GM11168 (cell line): ENCODE data around the gene ECSIT.

ENCODE experiments used
- in situ Hi-C: fragments of 300-500 bp; cut with MboI; formaldehyde crosslinking; loops from one replicate; pipeline ENCODE4 v1.12.0; 2022; ENCODE audit warnings: low sequenced_read_pairs; ENCODE audit not compliant: unreplicated experiment

The ECSIT gene

DNA sequence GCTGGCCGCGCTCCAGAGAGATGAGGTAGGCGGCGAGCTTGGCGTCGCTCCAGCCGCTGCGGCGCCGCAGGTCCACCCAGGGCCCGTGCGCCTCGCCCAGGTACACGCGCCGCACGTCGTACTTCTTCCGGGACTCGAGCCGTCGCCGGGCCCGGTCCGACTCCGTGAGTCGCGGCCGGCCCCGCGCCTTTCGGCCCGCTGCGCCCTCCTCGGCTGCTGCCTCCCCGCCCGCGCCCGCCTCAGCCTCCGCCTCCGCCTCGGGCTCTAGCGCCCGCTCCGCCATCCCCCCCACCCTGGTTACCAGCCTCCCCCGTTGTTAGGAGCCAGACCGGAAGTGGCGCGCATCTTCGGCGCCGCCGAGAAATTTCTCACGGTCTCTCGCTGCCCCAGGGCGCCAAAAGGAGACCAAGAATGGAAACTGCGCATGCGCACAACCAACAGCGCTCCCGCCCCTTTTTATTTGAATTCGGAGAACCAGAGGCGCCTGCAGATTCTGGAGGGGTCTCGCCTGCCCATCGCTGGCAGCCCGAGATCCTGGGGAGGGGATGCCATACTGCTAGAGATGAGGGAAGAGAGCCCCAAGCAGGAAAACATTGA lies 23.3 kb downstream of the ECSIT start, which contains the start of gene ZNF653:
Gene ZNF653, minus strand, starts transcription at position 336 of the 597 bp plus-strand sequence. Its CDS starts 53 bp downstream, at position 283.
- in situ Hi-C loops, result no loop called here

DNA sequence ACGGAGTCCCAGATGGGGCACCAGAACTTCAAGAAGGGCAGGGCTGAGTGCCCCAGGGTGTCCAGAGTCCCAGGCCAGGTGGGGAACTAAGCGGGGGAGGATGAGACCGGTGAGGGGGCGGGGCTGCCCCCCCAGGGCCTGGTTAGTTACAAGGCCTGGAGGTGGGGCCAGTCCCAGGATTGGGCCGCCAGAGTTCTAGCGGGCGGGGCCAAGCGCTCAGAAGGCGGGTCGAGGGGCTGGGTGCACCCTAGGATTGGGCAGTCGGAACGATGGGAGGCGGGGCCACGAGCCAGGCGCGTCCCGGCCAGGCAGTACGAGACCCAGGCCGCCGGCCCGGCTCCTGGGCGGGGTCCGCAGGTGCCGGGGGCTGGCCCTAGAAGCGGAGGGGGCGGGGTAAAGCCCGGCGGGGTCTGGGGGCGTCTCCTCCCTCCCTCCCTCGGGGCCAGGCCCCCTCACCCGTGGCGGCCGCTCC lies 23.9 kb downstream of the ECSIT start:
- in situ Hi-C loops, result no loop called here

DNA sequence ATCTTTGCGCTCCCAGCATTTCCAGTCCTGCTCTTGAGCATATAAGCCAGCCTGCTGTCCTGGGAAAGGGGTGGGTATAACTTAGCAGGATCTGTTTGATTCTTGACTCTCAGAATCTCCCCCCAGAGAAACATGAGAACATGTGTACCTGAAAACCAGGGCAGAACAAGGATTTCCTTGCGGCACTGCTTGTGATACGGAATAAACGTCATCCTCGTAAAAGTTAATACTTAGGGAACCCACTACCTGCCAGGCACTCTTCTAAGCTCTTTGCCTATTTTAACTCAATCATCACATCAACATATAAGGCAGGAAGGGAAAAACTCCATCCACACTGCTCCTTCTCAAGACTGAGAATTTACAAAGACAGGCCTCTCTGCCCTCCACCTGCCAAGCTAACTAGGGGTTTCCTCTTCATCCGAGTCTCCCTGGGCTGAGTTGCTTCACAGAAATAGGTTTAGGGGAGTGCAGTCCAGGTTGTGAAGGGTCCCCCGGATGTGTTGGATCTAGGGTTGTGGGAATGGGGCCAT lies 24.4 kb downstream of the ECSIT start:
- in situ Hi-C loops, result no loop called here

DNA sequence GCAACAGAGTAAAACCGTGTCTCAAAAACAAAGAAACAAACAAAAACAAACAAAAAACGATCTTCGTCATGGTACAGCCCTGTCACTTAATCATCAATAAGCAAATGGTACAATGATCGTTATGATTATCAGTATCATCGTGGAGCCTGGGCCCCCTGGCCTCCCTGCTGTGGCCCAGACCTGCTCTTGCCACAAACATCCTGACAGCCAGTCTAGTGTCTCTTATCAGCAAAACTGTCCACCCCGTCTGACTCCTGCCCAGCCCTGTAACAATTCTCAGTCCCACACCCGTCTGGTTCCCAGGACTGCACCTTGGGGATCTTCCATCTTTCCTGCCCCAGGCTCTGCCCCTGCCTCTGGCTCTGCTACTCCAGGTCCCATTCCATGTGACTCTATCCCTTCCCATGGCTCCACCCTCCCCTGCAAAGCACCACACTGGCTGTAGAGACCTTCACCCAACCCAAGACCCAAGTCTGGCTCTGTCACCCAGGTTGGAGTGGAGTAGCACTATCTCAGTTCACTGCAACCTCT lies 29.0 kb downstream of the ECSIT start:
- in situ Hi-C loops, result no loop called here

DNA sequence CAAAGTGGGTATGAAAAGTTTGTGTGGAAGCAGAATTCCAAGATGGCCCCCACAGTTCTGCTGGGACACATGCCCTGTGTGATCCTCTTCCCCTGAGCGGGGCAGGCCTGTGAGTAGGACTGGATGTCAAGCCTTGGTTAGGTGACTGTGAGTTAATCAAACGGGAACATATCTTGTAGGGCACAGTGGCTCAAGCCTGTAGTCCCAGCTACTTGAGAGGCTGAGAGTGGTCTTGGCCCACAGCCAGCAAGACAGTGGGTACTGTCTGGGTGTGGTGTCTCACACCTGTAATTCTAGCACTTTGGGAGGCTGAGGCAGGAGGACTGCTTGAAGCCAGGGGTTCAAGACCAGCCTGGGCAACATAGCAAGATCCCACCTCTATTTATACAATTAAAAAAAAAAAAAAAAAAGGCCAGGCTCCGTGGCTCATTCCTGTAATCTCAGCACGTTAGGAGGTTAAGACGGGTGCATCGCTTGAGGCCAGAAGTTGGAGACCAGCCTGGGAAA lies 29.7 kb downstream of the ECSIT start:
- in situ Hi-C loops, result no loop called here

DNA sequence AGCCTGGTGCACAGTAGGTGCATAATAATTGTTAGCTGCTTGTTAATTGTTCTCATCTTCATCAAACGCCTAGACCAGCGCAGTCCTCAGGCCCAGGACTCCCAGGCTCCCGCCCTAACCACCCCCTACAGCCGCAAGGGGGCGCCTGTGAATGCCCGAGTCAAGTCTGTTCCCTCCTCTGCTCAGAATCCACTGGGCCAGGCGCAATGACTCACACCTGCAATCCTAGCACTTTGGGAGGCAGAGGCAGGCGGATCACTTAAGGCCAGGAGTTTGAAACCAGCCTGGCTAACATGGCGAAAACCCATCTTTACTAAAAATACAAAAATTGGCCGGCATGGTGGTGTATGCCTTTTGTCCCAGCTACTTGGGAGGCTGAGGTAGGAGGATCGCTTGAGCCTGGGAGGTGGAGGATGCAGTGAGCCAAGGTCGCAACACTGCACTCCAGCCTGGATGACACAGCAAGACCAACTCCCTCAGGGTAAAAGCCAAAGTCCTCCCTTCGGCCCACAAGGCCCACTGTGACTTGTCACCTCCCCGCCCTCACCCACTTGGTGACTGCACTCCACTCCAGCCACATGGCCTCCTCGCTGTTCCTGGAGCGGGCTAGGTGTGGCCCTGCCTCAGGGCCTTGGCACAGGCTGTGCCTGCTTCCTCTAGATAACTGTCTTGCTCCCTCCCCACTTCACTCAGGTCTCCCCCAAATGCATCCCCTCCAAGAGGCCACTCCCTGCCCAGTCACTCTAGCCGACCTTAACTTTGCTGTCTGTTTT lies 32.4 kb downstream of the ECSIT start:
- in situ Hi-C loops, result no loop called here

DNA sequence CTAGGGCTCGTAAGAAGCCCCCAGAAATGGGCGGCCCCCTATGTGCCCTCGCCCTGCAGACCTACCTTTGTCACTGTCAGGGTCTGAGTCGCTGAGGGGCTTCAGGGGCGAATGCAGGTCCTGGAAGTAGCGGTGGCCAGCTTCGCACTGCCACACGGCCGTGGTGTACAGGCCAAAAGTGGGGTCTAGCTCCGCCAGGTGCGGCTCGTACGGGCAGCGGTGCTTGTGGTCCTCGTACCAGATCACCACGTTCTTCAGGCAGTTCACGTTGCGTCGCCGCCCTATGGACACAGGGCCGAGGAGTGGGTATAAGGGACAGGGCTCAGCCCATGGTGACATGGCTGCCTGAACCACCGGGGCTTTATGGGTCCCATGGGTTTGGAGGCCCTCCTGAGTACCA lies 33.0 kb downstream of the ECSIT start:
- in situ Hi-C loops, result no loop called here

DNA sequence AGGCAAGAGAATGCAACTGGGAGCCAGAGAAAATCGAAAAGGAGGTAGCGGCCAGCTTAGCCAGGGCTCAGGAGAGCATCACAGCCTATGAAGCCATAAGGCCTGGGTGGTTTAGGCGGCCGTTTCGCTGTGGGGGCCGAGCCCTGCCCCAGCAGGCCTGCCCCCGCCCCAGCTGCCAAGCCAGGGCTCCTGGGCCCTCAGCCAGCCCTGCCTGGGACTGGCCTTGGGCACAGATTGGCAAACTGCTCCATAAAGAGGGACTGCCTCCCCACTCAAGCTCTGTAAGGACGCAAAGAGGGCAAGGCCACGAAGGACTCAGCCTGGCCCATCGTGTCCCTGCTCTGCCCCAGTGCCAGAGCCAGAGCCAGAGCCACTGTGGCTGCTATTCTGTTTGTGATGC lies 33.5 kb downstream of the ECSIT start:
- in situ Hi-C loops, result no loop called here

DNA sequence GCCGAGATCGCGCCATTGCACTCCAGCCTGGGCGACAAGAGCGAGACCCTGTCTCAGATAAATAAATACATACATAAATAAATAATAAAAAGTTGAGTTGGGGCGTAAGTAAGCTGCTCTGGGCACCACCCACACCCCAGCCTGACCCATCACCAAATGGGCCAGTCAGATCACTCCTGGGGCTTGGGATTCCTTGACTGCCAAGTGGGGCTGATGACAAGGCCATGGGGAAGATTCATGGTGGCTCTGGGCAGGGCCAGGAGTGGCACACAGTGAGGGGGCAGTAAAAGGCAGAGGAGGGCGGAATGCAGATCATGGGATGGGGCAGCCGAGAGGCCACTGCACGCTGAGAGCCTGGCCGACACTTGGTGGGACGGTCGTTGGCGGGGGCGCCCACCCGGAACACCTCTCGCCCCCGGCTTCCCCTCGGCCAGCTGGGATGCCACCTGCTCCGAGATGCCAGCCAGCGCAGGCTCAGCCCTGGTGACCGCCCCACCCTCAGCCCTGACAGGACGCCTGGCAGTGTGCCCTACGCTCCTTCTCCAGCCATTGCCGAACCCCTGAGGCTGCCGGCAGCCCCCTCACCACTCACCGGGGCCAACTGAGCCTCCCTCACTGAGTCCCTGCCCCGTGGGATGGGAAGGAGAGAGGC lies 34.2 kb downstream of the ECSIT start:
- in situ Hi-C loops, result no loop called here

DNA sequence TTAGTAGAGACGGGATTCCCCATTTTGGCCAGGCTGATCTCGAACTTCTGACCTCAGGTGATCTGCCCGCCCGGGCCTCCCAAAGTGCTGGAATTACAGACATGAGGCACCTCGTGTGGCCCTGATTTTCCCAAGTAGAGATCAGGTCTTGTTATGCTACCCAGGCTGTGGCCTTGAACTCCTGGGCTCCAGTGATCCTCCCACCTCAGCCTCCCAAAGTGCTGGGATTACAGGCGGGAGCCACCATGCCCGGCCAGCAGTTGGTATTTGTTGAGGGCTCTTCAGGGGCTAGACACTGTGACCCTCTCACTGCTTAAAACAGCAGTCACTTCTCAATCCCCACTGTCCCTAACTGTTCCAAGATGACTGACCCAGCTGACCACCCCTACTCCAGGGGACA lies 39.6 kb downstream of the ECSIT start:
- in situ Hi-C loops, result loop anchor here (10.0 kb wide), 1 partner anchor 205 kb away; no protein-coding TSS in a partner anchor

DNA sequence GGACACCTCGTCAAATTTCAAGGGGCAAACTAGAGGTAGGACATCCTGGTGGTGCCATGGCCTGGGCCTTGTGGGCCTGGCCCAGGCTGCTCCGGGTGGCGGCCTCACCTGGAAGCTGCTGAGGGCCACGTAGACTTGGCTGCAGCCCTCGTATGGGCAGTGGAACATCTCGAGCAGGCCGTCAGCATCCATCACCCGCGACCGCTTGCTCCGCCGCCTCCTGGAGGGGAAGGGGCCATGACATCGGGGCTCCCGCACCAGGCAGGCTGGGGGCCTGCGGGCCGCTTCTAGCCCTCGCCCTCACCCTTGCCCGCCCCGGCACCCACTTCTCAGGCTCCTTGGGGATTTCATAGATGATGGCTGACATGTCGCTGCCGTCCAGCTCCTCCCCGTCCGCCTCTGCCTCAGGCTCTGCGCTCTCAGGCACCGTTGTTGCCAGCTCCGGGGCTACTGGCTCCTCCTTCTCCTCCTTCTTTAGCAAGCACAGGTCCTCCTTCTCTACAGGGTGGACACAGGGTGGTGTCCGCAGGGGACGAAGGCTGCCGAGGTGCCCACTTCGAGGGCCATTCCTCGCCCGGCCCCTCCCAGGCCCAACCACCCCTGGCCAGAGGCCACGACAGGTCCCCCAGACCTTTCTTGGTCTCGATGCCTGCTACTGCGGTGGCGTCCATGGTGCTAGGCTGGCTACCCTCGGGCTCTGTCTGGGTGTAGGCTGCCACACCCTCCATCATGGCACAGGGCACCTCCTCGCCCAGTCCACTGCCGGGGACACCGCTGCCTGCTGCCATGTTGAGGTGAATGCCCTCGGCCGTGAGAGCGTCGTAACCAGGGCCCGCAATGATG lies 42.1 kb downstream of the ECSIT start:
- in situ Hi-C loops, result loop anchor here (10.0 kb wide), 1 partner anchor 202 kb away; no protein-coding TSS in a partner anchor

DNA sequence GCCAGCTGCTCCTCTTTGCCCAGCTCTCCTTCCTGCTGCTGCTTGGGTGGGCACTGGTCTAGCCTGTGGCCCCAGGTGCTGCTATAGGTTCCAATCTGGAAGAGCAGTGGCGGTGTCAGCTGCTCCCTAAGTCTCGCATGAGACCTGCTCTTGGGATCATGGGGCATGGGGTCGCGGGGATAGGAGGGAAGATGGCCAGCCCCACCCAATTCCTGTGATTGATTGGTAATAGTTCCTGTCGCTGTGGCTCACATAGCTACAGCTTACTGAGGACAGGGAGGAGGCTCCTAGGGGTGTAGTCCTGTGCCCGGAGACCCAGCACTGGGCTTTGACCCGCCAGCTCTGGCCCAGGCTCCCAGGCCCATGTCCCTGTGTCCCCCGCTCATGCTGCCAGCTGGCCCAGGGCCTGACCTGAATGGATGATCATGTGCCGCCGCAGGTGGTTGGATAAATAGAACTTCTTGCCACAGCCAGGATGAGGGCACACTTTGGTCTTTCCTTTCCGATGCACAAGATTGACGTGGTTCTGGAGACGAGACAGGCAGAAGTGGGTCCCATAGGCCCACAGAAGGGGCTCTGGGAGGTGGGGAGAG lies 43.6 kb downstream of the ECSIT start:
- in situ Hi-C loops, result loop anchor here (10.0 kb wide), 1 partner anchor 201 kb away; no protein-coding TSS in a partner anchor

DNA sequence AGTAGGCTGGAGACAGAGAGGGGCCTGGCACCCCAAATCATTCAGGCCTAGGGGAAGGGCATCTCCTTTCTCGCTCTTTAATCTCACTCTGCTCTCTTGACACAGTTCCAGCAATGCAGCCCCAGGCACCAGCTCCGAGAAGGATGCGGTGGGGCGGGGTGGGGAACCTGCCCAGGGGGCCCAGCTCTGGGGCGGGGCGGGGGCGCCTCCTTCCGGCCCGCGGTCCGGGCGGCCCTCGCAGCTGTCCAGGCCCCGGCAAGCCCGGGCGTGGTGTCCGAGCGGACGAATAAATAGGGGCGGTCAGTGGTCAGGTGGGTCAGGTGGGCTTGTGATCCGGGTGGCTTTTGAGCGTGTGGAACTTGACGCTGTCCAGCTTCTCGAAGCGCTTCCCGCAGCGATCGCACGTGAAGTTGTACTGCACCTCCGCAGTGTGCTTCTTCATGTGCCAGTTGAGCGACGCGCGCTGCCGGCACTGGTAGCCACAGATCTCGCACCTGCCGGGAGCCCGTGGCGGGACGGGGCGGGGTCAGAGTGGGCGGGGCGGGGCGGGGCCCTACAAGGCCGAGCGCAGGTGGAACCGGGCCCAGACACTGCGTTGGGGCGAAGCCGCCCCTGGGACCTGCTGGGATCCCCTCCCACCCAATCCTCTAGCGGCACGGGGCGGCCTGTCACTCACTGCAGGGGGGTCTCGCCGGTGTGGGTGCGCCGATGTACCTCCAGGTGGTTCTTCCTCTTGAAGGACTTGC lies 45.4 kb downstream of the ECSIT start:
- in situ Hi-C loops, result loop anchor here (10.0 kb wide), 1 partner anchor 199 kb away; no protein-coding TSS in a partner anchor

DNA sequence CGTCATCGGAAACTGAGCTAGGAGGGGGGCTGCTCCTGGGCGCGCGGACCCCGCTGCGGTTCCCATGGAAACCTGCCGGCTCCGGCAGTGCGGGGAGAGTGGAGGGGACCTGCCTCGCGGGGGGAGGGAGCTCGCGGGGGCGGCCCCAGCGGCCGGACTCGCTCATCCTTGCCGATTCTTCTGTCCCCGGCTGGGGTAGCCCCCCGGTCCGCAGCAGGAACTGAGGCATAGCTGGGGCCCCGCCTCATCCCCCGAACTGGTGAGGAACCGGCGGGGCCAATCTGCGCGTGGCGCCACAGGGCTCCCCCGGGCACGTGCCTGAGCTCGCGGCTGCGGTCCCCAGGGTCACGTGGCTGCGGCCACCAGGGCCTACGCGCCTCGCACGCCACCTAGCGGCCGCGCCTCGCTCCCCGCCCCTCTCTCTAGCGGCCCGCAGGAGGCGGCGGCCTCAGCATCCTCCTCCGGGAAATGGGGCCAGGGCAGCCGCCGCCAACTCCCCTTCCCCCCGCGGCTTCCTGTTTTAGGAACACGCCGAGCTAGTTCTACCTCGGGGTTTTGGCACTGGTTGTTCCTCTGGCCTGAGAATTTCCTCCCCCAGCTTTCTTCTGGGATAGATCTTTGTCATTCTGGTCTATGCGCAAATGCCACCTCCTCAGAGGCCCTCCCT lies 46.4 kb downstream of the ECSIT start:
- in situ Hi-C loops, result loop anchor here (10.0 kb wide), 1 partner anchor 198 kb away; no protein-coding TSS in a partner anchor

DNA sequence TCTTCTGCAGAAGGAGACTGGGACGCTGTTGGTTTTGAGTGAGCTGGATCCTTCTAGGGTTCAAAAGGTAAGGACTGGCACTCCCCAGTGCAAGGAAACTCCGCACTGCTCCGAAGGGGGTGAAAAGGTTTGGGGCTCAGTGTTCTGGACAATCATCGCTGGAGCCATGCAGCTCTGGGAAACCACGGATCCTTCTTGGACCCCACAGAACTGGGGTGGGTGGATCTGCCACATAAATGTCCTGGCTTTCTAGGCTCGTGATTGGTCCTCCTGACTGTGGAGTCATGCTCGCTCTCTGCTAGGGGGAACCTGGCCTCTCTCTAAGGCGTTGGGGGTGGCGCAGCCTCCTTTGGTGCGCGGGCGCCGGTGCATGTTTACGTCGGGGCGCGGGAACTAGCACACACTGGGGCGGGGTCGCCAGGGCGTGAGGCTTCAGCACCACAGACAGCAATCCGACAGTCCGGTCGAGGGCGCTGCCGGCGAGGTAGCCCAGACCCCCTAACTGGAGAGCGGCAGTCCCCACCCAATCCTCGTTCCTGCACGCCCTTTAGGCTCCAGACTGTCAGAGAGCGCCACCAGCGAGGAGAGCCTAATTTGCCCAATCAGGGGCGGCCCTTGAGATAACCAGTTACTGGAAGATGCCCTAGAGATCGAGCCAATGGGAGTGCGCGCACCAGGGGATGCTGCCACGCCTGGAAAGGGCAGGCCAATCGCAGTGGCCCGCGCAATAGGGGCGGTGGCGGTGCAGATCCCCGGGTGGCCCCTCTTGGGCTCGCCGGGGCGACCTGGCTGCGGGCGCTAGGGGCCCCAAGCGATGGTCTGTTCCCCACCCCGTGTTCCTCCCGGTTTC lies 47.2 kb downstream of the ECSIT start:
- in situ Hi-C loops, result loop anchor here (10.0 kb wide), 1 partner anchor 197 kb away; no protein-coding TSS in a partner anchor

DNA sequence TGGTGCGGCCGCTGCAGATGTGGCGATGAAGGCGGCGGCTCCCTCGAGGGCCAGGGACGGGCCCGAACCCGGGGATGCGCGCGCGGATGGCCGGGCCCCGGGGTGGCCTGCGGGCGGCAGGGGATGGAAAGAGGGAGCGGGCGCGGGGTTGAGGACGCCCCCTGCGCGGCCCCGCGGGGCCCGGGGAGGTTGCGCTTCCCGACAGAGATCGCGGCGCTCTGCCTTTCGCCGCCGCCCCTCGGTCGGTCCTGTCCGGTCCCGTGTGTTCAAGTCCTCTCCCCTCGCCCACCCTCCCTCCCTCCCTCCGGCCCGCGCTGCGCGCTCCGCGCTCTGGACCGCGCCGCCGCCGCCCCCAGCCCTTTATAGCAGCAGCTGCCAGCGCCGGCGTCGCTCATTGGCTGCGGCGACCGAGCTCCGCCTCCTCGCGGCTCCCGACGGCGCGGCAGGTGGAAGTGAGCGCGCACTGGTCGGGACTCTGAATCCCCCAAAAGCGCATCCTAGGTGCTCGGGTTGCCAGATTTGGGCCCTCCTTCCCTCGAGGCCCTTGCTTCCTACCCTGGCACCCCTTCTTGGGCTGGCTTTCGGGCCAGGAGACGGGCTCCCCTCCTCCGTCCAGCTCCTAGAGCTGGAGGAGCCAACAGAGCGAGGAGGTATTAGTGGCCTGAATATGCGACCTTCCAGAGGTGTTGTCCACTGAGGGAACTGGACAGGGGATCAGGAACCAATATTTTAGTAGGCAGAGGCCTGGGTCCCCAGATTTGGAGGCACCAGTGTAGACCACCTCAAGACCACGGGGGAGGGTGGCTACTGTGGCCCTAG lies 48.0 kb downstream of the ECSIT start, which contains the start of gene ELAVL3:
Gene ELAVL3, minus strand, starts transcription at position 332 of the 819 bp plus-strand sequence. CDS start 438 bp downstream, outside the sequence.
- in situ Hi-C loops, result loop anchor here (10.0 kb wide), 1 partner anchor 196 kb away; no protein-coding TSS in a partner anchor
